ACC112 (cell line): Measurements from ENCODE around the gene RRAS2.
A peak's percentile ranks its signal among the peaks of the same experiment; 100 is the strongest.

Experiments
- H2AFZ ChIP-seq: fragments of 200-600 bp; sonication (generic); one replicate; pipeline ENCODE4 v1.6.0; 2017; ENCODE audit warnings: antibody characterized with exemption, low read length; ENCODE audit not compliant: unreplicated experiment
- H3K27ac ChIP-seq: fragments of 200-600 bp; sonication (generic); 2 replicates; pipeline ENCODE4 v1.5.1; 2014; ENCODE audit warnings: low read depth, mild to moderate bottlenecking, antibody characterized with exemption, low read length, moderate library complexity
- H3K27me3 ChIP-seq: fragments of 200-600 bp; sonication (generic); 2 replicates; pipeline ENCODE4 v1.6.1; 2014; ENCODE audit warnings: mild to moderate bottlenecking, antibody characterized with exemption, low read length, moderate library complexity, mixed read lengths; ENCODE audit not compliant: insufficient read depth
- H3K36me3 ChIP-seq: fragments of 200-600 bp; sonication (generic); 2 replicates; pipeline ENCODE4 v1.6.1; 2016; ENCODE audit warnings: mild to moderate bottlenecking, antibody characterized with exemption, low read length, moderate library complexity, mixed read lengths; ENCODE audit not compliant: insufficient read depth
- H3K4me1 ChIP-seq: fragments of 200-600 bp; sonication (generic); one replicate; pipeline ENCODE4 v1.6.1; 2016; ENCODE audit warnings: low read length, mixed read lengths; ENCODE audit not compliant: insufficient read depth, unreplicated experiment, control insufficient read depth
- H3K4me3 ChIP-seq: fragments of 200-600 bp; sonication (generic); 2 replicates; pipeline ENCODE4 v1.5.1; 2014; ENCODE audit warnings: mild to moderate bottlenecking, low read depth, low read length
- H3K79me2 ChIP-seq: fragments of 200-600 bp; sonication (generic); one replicate; pipeline ENCODE4 v1.6.0; 2016; ENCODE audit warnings: low read length; ENCODE audit not compliant: control insufficient read depth, unreplicated experiment, insufficient read depth

The RRAS2 gene

GRCh38 chr11:14322510-14322909, 36.5 kb downstream of the RRAS2 start:
- no peak overlapping the region for H2AFZ ChIP-seq
- H3K4me1 ChIP-seq: peaks cover 48% of the 10 kb centered on the region
- no peak overlapping the region for H3K27ac ChIP-seq
- H3K27me3 ChIP-seq: no peaks in the 10 kb centered on the region
- H3K79me2 ChIP-seq: peaks cover 92% of the 10 kb centered on the region
- H3K4me3 ChIP-seq: no peak overlapping the region
- no peaks in the 10 kb centered on the region for H3K36me3 ChIP-seq

GRCh38 chr11:14320020-14320419, 39.0 kb downstream of the RRAS2 start:
- Histone ChIP-seq H3K27me3 (no peaks in the 10 kb centered on the region), H3K36me3 (no peaks in the 10 kb centered on the region; the same call in 1 of the 2 replicates), H2AFZ (no peak overlapping the region), H3K4me3 (no peak overlapping the region), H3K27ac (0 out of 2 replicates have a peak overlapping the region, but pooled peaks have one; percentile 36), H3K4me1 (peaks cover 43% of the 10 kb centered on the region), H3K79me2 (peaks cover 94% of the 10 kb centered on the region)

- Histone ChIP-seq H2AFZ (no peak overlapping the region), H3K4me3 (no peak overlapping the region), H3K27me3 (no peaks in the 10 kb centered on the region), H3K27ac (no peak overlapping the region), H3K79me2 (peaks cover 93% of the 10 kb centered on the region), H3K36me3 (no peaks in the 10 kb centered on the region; the same call in 1 of the 2 replicates), H3K4me1 (peaks cover 44% of the 10 kb centered on the region)
These were observed 40.4 kb downstream of the RRAS2 start for GRCh38 chr11:14318581-14318981.

- H2AFZ ChIP-seq: no peak overlapping the region
- H3K79me2 ChIP-seq: peaks cover 93% of the 10 kb centered on the region
- peaks cover 50% of the 10 kb centered on the region for H3K4me1 ChIP-seq
- H3K27me3 ChIP-seq: no peaks in the 10 kb centered on the region
- H3K27ac ChIP-seq: no peak overlapping the region
- no peaks in the 10 kb centered on the region; the same call in 1 of the 2 replicates for H3K36me3 ChIP-seq
- no peak overlapping the region for H3K4me3 ChIP-seq
These were observed 41.2 kb downstream of the RRAS2 start for GRCh38 chr11:14317659-14318325.

- Histone ChIP-seq H3K36me3 (no peaks in the 10 kb centered on the region; the same call in 1 of the 2 replicates), H3K27me3 (no peaks in the 10 kb centered on the region), H3K4me3 (no peak overlapping the region), H3K4me1 (peaks cover 62% of the 10 kb centered on the region), H2AFZ (no peak overlapping the region), H3K27ac (no peak overlapping the region), H3K79me2 (peaks cover 93% of the 10 kb centered on the region)
These were observed 43.9 kb downstream of the RRAS2 start for GRCh38 chr11:14315130-14315529.

GRCh38 chr11:14314127-14314526, 44.9 kb downstream of the RRAS2 start:
- H2AFZ ChIP-seq: no peak overlapping the region
- no peak overlapping the region for H3K4me3 ChIP-seq
- peak overlapping the region; percentile 51 for H3K27ac ChIP-seq
- H3K4me1 ChIP-seq: peaks cover 64% of the 10 kb centered on the region
- H3K79me2 ChIP-seq: peaks cover 96% of the 10 kb centered on the region
- H3K27me3 ChIP-seq: no peaks in the 10 kb centered on the region
- no peaks in the 10 kb centered on the region; the same call in 1 of the 2 replicates for H3K36me3 ChIP-seq

GRCh38 chr11:14312736-14313438, 46.1 kb downstream of the RRAS2 start:
- Histone ChIP-seq H3K4me3 (peak overlapping the region; percentile 24; the same call in 1 of the 2 replicates), H3K79me2 (peaks cover 96% of the 10 kb centered on the region), H3K27ac (peak overlapping the region; percentile 51)

GRCh38 chr11:14310679-14311078, 48.3 kb downstream of the RRAS2 start:
- Histone ChIP-seq H3K4me3 (no peak overlapping the region), H3K27me3 (no peaks in the 10 kb centered on the region), H3K27ac (no peak overlapping the region), H3K79me2 (peaks cover 96% of the 10 kb centered on the region), H2AFZ (no peak overlapping the region), H3K36me3 (no peaks in the 10 kb centered on the region), H3K4me1 (peaks cover 62% of the 10 kb centered on the region)

More at GRCh38 chr11:14312736-14313438, 46.1 kb downstream of the RRAS2 start:
- Histone ChIP-seq H3K27me3 (no peaks in the 10 kb centered on the region), H3K4me1 (peaks cover 63% of the 10 kb centered on the region), H2AFZ (no peak overlapping the region), H3K36me3 (no peaks in the 10 kb centered on the region; the same call in 1 of the 2 replicates)

GRCh38 chr11:14309425-14310192, 49.4 kb downstream of the RRAS2 start:
- H3K36me3 ChIP-seq: no peaks in the 10 kb centered on the region
- H3K79me2 ChIP-seq: peaks cover 96% of the 10 kb centered on the region
- H3K4me1 ChIP-seq: peaks cover 56% of the 10 kb centered on the region

GRCh38 chr11:14308897-14309387, 50.0 kb downstream of the RRAS2 start:
- Histone ChIP-seq H3K79me2 (peaks cover 97% of the 10 kb centered on the region), H3K4me3 (no peak overlapping the region)

More at GRCh38 chr11:14309425-14310192, 49.4 kb downstream of the RRAS2 start:
- Histone ChIP-seq H3K27me3 (no peaks in the 10 kb centered on the region), H2AFZ (no peak overlapping the region), H3K27ac (peak overlapping the region; percentile 11; the same call in 1 of the 2 replicates), H3K4me3 (no peak overlapping the region)

More at GRCh38 chr11:14308897-14309387, 50.0 kb downstream of the RRAS2 start:
- H3K36me3 ChIP-seq: no peaks in the 10 kb centered on the region
- H3K27ac ChIP-seq: peak overlapping the region; percentile 11; the same call in 1 of the 2 replicates
- no peak overlapping the region for H2AFZ ChIP-seq
- peaks cover 53% of the 10 kb centered on the region for H3K4me1 ChIP-seq
- no peaks in the 10 kb centered on the region for H3K27me3 ChIP-seq
